Measurements from ENCODE around the gene CACNG7.

CACNG7 gene

DNA sequence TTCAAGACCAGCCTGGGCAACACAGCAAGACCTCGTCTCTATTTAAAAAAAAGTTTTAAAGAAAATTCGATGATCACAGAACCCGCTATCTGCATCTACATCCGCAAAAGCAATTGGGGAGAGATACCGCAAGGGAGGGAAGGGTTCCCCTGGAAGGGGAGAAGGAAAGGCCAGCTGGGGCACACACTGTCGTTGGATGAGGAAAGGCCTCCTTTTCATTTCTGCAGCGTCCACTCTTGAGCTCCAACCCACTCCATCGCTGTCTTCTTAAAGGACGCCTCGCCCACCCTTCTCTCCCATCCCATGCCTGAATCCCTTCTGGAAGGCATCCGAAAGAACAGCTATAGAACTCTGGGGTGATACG lies 30.3 kb upstream of the CACNG7 start:
- DNase-seq (ENCODE audit: low read depth in 4 of 4, low spot score in 1 of 4): no peak

DNA sequence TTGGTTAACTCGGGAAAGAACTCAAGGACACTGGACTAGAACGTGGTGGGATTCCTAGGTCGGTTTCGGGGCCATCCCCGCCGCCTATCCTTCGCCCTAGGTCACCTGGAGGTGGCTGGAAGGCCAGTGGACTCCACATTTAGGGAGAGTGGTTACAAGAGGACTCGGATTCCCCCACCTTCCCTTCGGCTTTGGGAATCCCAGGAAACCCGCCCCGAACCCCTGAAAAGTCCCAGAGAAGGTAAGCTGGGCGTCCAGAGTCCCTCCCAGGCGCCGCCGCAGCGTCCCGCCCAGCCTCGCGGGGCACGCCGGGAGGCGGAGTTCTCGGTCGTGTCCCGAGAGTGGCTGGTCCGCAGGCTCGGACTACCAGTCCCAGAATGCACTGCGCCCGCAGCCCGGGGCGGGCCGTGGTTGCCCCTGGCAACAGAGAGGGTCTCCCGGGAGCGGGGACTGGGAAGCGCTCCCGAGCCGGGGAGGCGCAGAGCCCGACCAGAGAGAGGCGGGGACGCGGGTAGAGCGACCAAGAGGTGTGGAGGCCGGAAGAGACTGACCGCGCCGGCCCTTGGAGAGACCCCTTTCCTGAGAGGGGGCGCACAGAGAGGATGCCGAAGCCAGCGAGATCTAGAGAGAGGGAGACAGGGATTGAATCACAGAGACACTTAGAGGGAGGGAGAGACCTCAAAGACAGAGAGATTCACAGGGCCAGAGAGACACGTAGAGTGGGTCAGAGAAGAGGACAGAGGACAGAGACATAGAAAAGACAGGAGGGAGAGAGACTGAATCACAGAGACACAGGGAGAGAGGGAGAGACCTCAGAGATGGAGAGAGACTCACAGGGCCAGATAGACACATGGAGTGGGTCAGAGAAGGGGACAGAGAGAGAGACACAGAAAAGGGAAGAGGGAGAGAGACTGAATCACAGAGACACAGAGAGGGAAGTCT lies 29.7 kb upstream of the CACNG7 start:
- peak; percentile 48 to 75 (median 68) for DNase-seq (ENCODE audit: low read depth in 4 of 4, low spot score in 1 of 4)

DNA sequence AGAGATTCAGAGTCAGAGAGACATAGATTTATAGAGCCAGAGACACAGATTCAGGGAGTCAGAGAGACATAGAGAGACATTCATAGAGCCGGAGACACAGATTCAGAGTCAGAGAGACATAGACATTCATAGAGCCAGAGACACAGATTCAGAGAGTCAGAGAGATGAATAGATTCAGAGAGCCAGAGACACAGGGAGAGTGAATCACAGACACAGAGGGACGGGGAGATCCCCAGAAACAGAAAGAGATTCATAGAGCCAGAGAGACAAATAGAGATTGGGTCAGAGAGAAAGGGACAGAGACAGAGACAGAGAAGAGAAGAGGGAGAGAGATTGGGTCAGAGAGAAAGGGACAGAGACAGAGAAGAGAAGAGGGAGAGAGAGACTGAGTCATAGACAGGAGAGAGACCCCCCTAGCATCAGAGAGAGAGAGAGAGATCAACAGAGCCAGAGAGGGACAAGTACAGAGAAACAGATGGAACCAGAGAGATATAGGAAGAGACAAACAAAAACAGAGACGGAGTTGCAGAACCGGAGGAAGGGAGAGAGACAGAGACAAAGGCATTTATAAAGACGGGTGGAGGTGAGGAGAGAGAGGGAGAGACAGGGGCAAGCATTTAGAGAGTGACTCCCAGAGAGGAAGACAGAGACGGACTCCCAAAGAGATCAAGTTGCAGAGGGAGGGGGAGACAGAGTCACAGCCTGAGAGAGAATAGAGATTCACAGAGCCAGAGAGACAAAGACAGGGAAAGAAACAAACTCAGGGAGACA lies 28.2 kb upstream of the CACNG7 start:
- no peak for DNase-seq (ENCODE audit: low read depth in 4 of 4, low spot score in 1 of 4)

DNA sequence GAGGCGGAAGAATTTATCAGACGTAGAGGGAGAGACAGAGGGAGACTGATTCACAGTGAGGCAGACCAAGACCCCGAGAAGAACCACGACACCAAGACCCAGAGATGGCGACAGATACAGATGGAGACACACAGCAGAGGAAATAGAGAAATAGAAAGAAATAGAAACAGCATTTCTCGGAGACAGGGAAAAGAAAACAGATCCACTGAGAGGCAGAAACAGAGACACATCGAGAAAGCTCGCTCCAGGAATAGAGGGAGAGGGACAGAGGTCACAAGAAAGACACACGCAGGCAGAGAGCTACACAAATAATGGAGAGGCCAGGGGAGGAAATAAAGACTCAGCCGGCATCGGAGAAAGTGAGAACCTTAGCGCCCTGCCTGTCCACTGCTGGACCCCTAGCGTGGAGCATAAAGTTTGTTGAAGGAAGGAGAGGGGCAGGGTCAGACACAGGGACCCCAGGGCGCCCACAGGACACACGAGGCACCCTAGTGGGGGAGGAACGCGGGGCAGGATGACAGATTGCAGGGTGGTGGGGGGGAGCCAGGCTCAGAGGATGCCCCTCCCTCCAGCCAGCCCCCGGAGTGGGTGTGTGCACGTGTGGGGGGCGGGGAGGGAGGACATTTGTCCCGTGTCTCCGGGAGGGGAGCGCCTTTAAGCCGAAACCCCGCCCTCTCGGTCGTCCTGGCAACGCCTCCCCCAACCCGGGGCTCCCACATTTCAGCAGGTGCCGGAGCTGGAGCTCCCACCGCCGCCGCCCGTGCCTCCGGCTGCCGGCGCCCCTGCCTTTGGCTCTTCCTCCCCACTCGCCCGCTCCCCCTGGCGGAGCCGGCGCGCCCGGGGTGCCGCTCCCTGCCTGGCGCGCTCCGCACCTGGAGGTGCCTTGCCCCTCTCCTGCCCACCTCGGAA lies 27.3 kb upstream of the CACNG7 start, which contains the start of gene PRKCG:
Gene PRKCG, plus strand, starts transcription at position 716 of the 909 bp plus-strand sequence. CDS start 298 bp downstream, outside the sequence.
- no peak for DNase-seq (ENCODE audit: low read depth in 4 of 4, low spot score in 1 of 4)

DNA sequence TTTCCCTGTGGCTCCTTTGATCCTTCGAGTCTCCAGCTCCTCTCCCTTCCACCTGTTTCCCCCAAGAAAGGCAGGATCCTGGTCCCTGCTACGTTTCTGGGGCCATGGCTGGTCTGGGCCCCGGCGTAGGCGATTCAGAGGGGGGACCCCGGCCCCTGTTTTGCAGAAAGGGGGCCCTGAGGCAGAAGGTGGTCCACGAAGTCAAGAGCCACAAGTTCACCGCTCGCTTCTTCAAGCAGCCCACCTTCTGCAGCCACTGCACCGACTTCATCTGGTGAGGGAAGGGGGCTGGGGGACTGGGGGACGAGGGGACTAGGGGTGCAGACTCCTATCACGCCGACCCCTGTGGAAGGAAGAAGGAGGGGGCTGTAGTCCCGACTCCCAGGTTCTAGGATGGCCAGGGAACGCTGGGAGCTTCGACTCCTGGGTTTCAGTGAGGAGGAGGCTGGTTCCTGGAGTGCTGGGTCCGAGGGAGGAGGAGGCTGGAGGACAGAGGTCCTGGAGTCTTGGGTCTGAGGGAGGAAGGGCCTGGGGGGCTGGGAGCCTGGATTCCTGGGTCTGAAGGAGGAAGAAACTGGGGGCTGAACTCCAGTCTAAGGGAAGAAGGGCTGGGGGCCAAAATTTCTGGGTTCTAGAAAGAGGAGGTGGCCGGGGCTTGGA lies 26.6 kb upstream of the CACNG7 start:
- DNase-seq (ENCODE audit: low read depth in 4 of 4, low spot score in 1 of 4): no peak

DNA sequence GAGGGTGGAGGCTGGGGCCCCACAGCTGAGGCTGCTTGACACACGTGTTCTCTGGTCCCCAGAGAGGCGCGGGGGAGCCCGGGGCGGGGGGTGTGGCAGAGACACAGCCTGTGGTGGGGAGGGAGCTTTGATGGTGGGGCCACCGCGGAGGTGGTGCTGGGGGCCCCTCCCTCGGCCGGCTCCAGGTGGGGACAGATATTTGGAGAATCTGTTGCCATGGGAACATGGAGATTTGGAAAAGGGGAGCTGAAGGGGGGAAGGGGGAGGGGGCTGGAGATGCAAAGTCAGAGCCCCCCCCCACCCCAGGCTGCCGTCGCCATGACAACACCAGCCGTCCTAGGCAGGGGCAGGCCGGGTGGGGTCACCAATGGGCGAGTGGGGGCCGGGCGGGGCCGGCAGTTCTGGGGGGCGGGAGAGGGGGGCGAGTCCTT lies 25.8 kb upstream of the CACNG7 start:
- DNase-seq (ENCODE audit: low read depth in 4 of 4, low spot score in 1 of 4): no peak

DNA sequence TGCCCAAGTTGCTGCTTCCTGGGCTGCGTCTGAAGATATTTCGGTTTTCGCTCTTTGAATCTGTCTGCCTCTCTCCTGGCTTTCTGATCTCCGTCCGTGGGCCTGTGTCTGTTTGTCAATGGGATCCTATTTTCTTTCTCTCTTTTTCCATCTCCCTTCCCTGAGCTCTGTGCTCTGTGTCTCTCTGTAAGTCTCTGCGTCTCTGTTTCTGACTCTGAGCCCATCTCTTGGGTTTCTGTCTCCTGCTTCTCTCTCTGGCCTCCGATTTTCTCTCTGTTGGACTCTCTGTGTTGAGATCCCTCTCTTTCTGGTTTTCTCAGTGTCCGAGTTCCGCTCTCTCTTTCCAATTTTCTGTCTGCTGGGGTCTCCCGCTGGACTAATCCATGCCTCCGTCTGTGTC lies 25.3 kb upstream of the CACNG7 start:
- no peak for DNase-seq (ENCODE audit: low read depth in 4 of 4, low spot score in 1 of 4)

DNA sequence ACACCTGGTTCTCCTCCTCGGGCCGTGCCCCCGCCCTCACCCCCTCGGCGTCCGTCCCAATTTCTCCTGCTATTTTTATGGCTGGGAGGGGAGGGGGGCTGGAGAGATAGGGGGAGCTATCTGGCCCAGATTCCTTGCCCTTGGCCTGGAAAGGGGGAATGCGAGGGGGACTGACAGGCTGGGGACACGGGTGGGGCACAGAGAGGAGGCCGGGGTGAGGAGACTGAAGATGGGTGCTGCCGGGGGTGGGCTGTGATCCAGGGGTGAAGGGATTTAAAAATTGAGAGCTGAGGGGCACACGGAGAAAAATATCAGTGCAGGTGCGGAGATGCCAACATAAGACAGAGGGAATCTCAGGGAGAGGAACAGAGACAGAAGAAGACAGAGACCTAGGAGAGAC lies 24.8 kb upstream of the CACNG7 start:
- DNase-seq (ENCODE audit: low read depth in 4 of 4, low spot score in 1 of 4): no peak

DNA sequence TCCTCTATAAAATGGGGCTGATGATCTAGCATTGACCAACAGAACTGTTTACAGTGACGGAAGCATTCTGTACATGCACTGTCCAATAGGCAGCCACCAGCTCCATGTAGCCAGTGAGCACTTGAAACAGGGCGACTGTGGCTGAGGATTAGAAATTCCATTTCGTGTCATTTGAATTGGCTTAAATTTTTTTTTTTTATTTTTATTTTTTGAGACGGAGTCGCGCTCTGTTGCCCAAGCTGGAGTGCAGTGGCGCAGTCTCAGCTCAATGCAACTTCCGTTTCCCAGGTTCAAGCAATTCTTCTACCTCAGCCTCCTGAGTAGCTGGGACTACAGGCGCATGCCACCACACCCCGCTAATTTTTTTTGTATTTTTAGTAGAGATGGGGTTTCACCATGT lies 24.0 kb upstream of the CACNG7 start:
- no peak for DNase-seq (ENCODE audit: low read depth in 4 of 4, low spot score in 1 of 4)

DNA sequence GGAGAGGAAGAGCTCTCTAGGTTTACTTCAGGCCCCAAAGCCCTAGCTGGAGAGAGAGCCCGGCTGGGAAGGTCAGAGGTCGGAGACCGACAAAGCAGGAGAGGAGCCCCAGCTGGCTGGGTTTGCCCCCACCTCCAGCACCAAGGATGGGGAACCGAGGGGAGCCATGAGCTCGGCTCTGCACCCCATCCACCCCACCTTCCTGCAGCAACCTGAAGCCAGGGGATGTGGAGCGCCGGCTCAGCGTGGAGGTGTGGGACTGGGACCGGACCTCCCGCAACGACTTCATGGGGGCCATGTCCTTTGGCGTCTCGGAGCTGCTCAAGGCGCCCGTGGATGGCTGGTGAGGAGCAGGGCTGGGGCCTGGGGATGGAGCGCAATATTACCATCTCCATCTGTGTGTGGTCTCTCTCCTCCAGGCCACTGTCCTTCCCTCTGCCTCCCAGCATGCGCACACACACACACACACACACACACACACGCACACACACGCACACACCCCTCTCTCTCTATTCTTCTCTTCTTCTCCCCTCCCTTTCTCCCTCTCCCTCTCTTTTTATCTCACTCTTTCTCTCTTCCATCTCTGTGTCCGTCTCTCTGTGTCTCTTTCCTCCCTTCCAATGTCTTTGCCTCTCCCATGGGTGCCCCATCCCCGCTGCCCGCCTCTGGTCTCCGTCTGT lies 16.6 kb upstream of the CACNG7 start:
- DNase-seq (ENCODE audit: low read depth in 4 of 4, low spot score in 1 of 4): no peak

DNA sequence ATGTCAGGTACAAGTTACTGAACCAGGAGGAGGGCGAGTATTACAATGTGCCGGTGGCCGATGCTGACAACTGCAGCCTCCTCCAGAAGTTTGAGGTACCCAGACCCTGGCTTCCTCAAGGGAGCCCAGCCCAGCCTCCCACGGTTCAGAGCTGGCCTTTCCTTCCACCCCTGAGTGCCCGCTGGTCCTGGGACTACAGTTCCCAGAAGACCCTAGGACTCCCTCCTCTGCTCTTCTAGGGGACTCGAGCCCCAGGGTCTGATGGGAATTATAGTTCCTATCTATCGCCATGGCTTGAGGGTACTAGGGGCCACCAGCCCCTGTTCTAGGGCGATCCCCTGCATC lies 16.1 kb upstream of the CACNG7 start:
- no peak for DNase-seq (ENCODE audit: low read depth in 4 of 4, low spot score in 1 of 4)

DNA sequence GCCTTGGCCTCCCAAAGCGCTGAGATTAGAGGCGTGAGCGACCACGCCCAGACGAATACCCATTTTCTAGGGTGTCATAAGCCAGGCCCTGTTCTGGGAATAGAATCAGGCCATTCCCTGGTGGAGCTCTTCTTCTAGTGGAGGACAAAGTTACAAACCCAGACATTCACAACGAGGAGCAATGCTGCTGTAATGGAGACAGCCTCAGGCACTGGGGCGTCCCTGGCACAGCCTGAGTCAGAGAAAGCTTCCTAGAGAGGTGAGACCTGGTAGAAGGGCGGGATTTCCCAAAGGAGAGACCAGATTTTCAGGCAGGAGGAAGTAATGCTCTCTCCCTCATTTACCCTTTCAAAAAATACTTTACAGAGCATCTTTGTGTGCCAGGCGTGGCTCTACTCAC lies 14.4 kb upstream of the CACNG7 start:
- no peak for DNase-seq (ENCODE audit: low read depth in 4 of 4, low spot score in 1 of 4)

DNA sequence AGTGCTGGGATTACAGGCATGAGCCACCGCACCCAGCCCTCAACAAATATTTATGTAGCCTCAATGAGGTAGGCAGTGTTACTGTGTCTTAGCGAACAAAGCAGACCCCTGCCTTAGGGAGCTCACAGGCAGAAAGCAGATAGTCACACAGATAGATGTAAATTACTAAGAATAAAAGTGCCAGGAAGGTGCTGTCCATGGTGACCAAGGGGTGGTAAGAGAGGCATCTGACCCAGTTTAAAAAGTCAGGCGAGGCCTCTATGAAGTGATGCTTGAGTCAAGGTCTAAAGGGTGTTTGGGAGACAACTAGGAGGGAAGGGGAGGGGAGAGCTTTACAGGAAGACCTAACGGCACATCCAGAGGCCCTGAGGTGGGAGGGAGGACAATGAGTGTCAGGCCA lies 12.4 kb upstream of the CACNG7 start:
- DNase-seq (ENCODE audit: low read depth in 4 of 4, low spot score in 1 of 4): no peak

DNA sequence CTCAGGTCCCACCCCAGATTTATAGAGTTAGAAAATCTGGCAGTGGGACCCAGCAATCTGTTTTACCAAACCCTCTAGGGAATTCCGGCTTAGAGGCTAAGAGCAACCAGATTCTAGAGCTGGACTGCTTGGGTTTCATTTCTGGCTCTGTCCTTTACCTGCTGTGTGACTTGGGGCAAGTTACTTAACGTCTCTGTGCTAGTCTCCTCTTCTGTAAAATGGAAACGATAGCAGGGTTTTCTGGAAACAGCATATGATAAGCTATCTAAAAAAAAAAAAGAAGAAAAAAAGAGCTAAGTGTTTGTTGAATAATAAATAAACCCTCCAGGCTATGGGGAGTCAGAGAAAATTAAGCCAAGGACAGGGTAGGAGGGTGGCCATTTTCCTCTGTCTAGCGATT lies 11.6 kb upstream of the CACNG7 start:
- no peak for DNase-seq (ENCODE audit: low read depth in 4 of 4, low spot score in 1 of 4)

DNA sequence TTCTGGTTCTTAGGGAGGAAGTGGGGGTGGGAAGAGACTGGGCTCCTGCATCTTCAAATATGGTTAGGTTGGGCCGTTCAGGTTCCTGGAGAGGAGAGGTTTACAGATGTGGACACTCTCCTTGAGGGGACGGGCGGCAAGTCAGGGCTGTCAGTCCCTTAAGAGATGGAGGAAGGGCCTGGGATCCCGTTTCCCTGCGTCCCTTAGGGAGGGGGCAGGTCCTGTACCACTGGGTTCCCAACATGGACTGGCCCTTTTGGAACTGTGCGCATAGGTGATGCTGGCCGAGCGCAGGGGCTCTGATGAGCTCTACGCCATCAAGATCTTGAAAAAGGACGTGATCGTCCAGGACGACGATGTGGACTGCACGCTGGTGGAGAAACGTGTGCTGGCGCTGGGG lies 10.9 kb upstream of the CACNG7 start:
- no peak for DNase-seq (ENCODE audit: low read depth in 4 of 4, low spot score in 1 of 4)

DNA sequence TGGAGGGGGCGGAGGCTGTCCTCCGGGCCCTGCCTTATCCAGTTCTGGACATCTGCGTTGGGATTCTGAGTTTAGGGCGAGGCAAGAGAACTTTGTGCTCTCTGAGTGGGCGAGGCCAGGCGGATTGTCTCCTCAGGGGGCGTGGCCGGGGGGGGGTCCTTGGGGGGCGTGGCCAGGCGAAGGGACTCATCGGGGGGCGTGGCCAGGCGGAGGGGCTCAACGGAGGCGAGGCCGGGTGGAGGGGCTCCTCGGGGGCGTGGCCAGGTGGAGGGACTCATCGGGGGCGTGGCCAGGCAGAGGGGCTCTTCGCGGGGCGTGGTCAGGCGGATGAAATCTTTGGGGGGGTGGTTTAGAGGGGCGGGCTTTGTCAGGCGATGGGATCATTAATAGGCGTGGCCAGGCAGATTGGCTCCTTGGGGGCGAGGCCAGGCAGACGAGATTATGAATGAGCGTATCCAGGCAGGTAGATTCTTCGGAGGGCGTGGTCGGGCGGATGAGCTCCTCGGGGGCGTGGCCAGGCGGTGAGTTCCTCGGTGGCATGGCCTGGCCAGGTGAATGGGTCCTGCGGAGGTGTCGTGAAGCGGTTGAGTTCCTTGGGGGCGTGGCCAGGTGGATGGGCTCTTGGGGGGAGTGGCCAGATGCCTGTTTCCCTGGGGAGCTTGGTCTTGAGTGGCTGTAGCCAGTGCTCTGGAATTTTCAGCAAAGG lies 10.3 kb upstream of the CACNG7 start:
- DNase-seq (ENCODE audit: low read depth in 4 of 4, low spot score in 1 of 4): no peak

DNA sequence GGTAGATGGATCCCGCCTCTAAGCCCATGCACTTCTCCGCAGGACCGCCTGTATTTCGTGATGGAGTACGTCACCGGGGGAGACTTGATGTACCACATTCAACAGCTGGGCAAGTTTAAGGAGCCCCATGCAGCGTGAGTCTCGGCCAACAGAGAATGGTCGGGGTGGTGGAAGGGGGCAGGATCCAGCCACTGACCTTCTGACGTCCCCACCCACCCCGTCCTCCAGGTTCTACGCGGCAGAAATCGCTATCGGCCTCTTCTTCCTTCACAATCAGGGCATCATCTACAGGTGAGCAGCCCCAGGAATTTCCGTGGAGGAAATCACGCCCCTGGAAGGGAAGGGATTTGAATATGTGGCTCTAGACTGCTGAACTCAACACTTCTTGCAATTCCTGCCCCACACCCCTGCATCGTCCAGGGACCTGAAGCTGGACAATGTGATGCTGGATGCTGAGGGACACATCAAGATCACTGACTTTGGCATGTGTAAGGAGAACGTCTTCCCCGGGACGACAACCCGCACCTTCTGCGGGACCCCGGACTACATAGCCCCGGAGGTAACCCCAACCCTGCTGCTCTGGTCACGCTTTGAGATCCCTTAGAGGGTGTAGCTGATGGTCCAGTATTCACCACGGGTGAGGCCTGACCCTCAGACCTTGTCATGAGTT lies 8.8 kb upstream of the CACNG7 start:
- no peak for DNase-seq (ENCODE audit: low read depth in 4 of 4, low spot score in 1 of 4)

DNA sequence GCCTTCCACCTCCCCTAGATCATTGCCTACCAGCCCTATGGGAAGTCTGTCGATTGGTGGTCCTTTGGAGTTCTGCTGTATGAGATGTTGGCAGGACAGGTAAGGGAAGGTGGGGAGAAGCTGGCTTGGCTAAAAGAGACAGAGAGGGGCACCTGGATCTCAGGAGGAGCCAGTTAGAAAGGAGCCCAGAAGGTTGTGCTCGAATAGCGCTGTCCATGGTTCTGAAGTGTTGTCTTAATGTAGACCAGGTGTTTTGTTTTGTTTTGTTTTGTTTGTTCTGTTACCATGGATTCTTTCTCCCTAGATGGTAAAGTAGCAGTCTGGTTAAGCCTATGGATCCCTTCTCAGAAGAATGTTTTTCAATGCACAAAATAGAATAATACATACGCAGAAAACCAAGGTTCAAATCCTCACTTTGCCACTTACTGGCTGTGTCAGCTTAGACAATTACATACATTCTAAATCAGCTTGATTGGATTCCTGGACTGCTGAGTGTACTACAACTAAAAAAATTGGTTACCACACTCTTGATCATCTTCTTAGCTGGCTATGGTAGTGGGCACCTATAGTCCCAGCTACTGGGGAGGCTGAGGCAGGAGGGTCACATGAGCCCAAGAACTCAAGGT lies 5.9 kb upstream of the CACNG7 start:
- no peak for DNase-seq (ENCODE audit: low read depth in 4 of 4, low spot score in 1 of 4)

DNA sequence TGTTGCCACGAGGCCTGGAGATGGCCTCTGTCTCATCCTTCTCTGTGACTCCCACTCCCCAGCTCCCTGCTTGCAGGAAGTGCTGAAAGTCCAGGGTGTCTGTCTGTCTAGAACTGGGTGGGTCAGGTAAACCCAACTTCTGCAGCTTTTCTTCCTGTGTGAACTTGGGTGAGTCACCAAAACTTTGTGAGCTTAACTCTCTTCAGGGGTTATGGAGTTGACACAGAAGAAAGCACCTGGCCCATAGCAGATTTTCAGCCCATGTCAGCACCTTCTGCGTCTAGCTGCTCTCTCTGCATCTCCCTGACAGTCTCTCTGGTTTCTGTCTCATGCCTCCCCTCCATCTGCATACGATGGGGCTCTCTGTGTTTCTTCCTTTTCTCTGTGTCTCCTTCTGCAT lies 4.2 kb upstream of the CACNG7 start:
- no peak for DNase-seq (ENCODE audit: low read depth in 4 of 4, low spot score in 1 of 4)

All from stimulated activated CD4-positive, alpha-beta T cell treated with anti-CD3 and anti-CD28 coated beads, Interleukin-1b, Interleukin-23, amount 100 ng/mL, for 24 hours (primary cell).